Activated T-cell treated with anti-CD3 and anti-CD28 coated beads, Interleukin-2, amount 50 U/mL, for 4 hours (primary cell): ENCODE measurements around the gene FGFRL1. TPM values are rescaled to one million over a fixed set of nuclear protein-coding genes. Genes with fewer than 3 reads are reported as not detected.
A peak's percentile ranks its signal among the peaks of the same experiment; 100 is the strongest.

Experiments used
- ATAC-seq, 2 donors: fragments of 200-7000 bp; cut with Tn5 transposase; one replicate each; pipeline ENCODE4 v1.10.0; 2021
- DNase-seq: peaks from one replicate; pipeline ENCODE4 v3.0.0-alpha.2; 2020
- H3K27me3 Mint-ChIP-seq: one replicate; pipeline ENCODE4 v1.8.0; 2021; ENCODE audit warnings: low read depth, mixed read lengths
- H3K36me3 Mint-ChIP-seq: one replicate; pipeline ENCODE4 v1.8.0; 2022; ENCODE audit warnings: mixed read lengths; ENCODE audit not compliant: insufficient read depth
- H3K4me1 Mint-ChIP-seq: one replicate; pipeline ENCODE4 v1.8.0; 2021; ENCODE audit warnings: low read depth, mixed read lengths
- H3K4me3 Mint-ChIP-seq: one replicate; pipeline ENCODE4 v1.8.0; 2021; ENCODE audit warnings: mild to moderate bottlenecking, moderate library complexity, mixed read lengths
- H3K9me3 Mint-ChIP-seq: one replicate; pipeline ENCODE4 v1.8.0; 2021; ENCODE audit warnings: mixed read lengths
- total RNA-seq, 3 donors: library from RNA; stranded (reverse); gene quantifications; one replicate each; pipeline ENCODE4 v1.2.1, GENCODE V29; 2021

FGFRL1 gene, protein sequence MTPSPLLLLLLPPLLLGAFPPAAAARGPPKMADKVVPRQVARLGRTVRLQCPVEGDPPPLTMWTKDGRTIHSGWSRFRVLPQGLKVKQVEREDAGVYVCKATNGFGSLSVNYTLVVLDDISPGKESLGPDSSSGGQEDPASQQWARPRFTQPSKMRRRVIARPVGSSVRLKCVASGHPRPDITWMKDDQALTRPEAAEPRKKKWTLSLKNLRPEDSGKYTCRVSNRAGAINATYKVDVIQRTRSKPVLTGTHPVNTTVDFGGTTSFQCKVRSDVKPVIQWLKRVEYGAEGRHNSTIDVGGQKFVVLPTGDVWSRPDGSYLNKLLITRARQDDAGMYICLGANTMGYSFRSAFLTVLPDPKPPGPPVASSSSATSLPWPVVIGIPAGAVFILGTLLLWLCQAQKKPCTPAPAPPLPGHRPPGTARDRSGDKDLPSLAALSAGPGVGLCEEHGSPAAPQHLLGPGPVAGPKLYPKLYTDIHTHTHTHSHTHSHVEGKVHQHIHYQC
- total RNA-seq, result 10 to 100 TPM; 20.4 to 29.6 (median 20.6) TPM

DNA sequence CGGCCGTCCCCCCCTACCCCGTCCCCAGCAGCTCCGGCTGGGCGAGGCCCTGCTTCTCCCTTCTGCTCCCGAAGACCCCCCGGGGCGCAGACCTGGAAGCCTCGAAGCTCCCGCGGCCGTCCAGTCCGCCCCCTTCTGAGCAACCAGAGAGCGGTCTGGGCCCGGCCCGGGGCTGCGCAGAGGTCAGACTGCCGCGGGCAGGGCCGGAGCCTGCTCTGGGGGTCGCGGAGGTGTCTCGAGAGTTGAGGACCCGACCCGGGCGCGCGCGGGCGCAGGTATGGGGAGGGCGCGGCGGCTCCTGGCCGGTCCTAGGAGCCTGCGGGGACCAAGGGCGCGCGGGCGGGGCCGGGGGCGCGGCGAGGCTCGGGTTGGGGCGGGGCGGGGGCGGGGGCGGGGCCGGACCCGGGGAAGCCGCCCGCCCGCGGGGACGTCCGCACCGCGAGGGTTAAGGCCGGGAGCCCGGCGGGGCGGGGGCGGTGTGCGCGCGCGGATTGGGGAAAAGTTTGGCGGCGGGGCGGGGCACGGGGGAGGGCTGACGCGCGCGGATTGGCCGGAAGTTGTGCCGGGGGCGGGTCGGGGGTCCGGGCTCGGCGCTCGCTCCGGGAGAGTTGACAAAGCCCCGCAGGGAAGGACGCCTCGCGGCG is at the start of gene FGFRL1:
FGFRL1 (plus strand) TSS at position 605 of the 644 bp plus-strand sequence. CDS start 860 bp downstream, outside the sequence.
- Mint-ChIP-seq H3K27me3 (peaks cover 21% of the 10 kb centered on the region), H3K4me3 (peak within 1 kb of the TSS; percentile 83), H3K9me3 (no peaks in the 10 kb centered on the region), H3K36me3 (peaks cover 3% of the 10 kb centered on the region), H3K4me1 (peaks cover 13% of the 10 kb centered on the region)
- peak; percentile 93 for DNase-seq
- ATAC-seq, result peak; percentile 51 to 62

- ATAC-seq, result no peak
- Mint-ChIP-seq H3K9me3 (no peaks in the 10 kb centered on the region), H3K4me3 (no peak overlapping the region), H3K4me1 (no peaks in the 10 kb centered on the region), H3K36me3 (peaks cover 5% of the 10 kb centered on the region), H3K27me3 (no peaks in the 10 kb centered on the region)
- no peak for DNase-seq
Measured at GRCh38 chr4:962231-963208, 48.9 kb upstream of the FGFRL1 start.

DNA sequence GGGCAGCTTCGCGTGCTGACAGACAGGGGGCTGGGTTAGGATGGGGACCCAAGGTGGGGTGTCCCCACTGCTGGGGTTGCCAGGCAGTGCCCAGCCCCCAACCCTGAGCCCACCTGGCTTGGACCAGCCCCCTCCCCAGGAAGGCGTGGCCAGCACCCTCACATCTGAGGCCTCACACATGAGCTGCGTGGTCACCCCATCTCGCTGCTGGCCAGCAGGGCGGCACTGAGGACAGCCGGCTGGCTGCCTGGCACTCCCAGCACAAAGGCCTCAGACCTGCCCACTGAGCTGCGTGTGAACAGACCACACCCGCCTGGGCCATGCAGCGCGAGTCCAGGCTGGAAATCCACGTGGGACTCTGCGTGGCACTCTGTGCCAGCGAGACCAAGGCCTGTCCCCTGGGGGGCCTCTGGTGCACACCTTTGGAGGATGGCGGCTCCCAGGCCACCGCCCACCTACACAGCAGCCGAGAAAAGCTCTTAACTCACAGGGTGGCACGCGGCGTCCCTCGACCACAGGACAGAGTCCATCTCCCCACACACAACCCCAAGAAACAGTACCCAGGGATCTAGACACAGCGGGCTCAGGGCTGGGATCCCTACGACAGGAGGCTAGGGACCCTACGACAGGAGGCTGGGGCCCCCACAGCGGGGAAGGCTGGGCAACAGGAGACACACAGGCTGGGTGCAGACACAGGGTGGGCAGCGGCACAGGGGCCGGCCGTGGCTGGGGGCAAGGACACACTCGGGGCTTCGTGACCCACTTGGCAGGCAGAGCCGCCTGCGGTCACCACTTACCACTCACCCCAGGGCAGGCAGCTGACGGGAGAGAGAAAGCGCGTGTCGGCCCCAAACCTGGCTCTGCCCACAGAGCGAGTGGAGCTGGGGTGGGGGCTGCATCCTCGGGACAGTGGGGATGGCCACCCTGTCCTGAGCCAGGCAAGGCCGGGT is 47.9 kb upstream of the FGFRL1 start:
- Mint-ChIP-seq H3K36me3 (peaks cover 2% of the 10 kb centered on the region), H3K4me3 (no peak overlapping the region)
- DNase-seq, result no peak

GRCh38 chr4:964346-965025 is 46.9 kb upstream of the FGFRL1 start:
- Mint-ChIP-seq H3K4me1 (no peaks in the 10 kb centered on the region), H3K36me3 (peaks cover 2% of the 10 kb centered on the region), H3K4me3 (no peak overlapping the region), H3K9me3 (no peaks in the 10 kb centered on the region), H3K27me3 (no peaks in the 10 kb centered on the region)
- no peak for DNase-seq
- ATAC-seq, result no peak

More for the DNA sequence above, 47.9 kb upstream of the FGFRL1 start:
- Mint-ChIP-seq H3K27me3 (no peaks in the 10 kb centered on the region), H3K9me3 (no peaks in the 10 kb centered on the region), H3K4me1 (no peaks in the 10 kb centered on the region)
- ATAC-seq, result no peak

DNA sequence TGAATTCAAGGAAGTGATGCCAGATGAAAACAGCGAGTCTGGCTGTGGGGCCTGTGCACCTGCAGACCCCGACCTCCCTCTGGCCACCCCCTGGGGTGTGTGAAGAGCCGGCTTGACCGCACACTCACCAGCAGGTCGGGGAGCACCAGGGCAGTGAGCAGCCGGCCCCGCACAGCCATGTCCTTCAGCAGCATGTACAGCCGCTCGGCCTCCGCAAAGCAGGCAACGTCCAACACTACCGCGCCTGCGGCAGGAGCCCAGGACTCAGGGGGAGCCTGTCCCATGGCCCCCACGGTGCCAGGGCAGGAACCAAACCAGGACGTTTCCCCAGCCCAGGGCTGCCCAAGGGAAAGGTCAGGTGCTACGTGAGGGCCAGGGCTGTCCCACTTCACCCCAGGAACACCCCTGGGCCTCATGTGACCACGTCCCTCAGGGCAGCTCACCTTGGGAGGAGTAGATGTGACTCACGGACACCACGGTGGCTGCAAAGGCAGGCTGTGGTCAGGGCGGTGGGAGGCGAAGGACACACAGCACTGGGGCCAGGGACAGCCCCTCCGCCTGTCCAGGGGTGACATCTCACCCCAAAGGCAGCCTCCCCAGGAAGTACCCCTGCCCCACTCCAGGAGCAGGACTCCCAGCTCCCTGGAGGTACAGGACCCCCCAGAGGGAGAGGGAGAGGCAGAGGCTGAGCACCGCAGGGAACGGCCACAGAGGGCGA is 46.2 kb upstream of the FGFRL1 start:
- Mint-ChIP-seq H3K4me3 (no peak overlapping the region), H3K36me3 (no peaks in the 10 kb centered on the region), H3K9me3 (no peaks in the 10 kb centered on the region), H3K27me3 (no peaks in the 10 kb centered on the region), H3K4me1 (peaks cover under 1% of the 10 kb centered on the region)
- ATAC-seq (no peak), DNase-seq (no peak)

GRCh38 chr4:965766-966134 is 45.7 kb upstream of the FGFRL1 start:
- DNase-seq (no peak), ATAC-seq (no peak)
- Mint-ChIP-seq H3K36me3 (no peaks in the 10 kb centered on the region), H3K4me1 (peaks cover 6% of the 10 kb centered on the region), H3K27me3 (no peaks in the 10 kb centered on the region), H3K9me3 (no peaks in the 10 kb centered on the region), H3K4me3 (no peak overlapping the region)

DNA sequence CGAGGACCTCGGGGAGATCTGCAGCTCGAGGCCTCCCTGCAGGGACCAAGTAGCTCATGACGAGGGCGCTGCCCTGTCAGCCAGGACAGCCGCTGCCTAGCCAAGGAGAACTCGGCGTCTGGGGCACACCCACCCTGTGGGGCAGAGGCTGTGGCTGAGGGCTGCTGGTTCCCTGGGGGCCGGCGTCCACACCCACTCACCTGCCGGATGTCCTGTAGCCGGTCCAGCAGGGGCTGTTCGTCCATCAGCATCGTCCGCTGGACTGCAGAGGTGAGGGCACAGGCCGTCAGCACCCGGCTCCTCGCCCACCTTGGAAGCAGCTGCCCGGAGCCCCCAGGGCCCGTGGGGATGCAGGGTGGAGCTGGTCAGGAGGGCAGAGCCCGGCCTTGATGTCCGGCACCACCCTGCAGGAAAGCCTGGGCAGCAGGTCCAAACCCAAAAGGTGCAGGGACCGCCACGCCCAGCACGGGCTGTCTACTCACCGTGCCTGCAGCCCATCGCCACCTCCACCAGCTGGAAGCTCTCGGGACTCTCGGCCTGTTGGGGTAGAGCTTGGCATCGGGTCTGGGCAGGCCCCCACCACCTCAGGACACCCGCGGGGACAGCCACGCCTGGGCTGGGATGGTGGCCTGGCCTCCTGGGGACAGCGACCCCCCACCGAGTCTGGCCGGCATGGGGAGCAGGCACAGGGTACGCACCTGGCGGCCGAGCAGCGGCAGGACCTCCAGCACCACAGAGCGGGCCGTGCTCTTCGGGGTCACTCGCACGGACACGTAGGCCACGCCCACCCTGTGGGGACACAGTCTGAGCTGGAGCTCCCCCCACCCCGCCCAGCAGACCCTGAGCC is 44.9 kb upstream of the FGFRL1 start:
- H3K9me3 Mint-ChIP-seq, result no peaks in the 10 kb centered on the region

GRCh38 chr4:967113-968104 is 44.0 kb upstream of the FGFRL1 start:
- ATAC-seq, result no peak
- Mint-ChIP-seq H3K27me3 (no peaks in the 10 kb centered on the region), H3K36me3 (no peaks in the 10 kb centered on the region), H3K4me1 (peaks cover 11% of the 10 kb centered on the region), H3K9me3 (no peaks in the 10 kb centered on the region), H3K4me3 (no peak overlapping the region)
- no peak for DNase-seq

More for the DNA sequence above, 44.9 kb upstream of the FGFRL1 start:
- H3K27me3 Mint-ChIP-seq, result no peaks in the 10 kb centered on the region
- ATAC-seq (no peak), DNase-seq (no peak)
- H3K4me1 Mint-ChIP-seq, result peaks cover 11% of the 10 kb centered on the region
- no peaks in the 10 kb centered on the region for H3K36me3 Mint-ChIP-seq
- H3K4me3 Mint-ChIP-seq, result no peak overlapping the region

- DNase-seq (no peak), ATAC-seq (no peak)
- Mint-ChIP-seq H3K4me3 (no peak overlapping the region), H3K4me1 (peaks cover 11% of the 10 kb centered on the region), H3K9me3 (no peaks in the 10 kb centered on the region), H3K36me3 (no peaks in the 10 kb centered on the region), H3K27me3 (no peaks in the 10 kb centered on the region)
Measured at GRCh38 chr4:968221-968620, 43.2 kb upstream of the FGFRL1 start.

GRCh38 chr4:968621-969394 is 42.6 kb upstream of the FGFRL1 start:
- H3K4me3 Mint-ChIP-seq, result no peak overlapping the region
- no peaks in the 10 kb centered on the region for H3K9me3 Mint-ChIP-seq
- ATAC-seq, result no peak
- H3K36me3 Mint-ChIP-seq, result no peaks in the 10 kb centered on the region
- no peaks in the 10 kb centered on the region for H3K27me3 Mint-ChIP-seq
- DNase-seq, result no peak
- H3K4me1 Mint-ChIP-seq, result peaks cover 11% of the 10 kb centered on the region
